Progenitor cell of endocrine pancreas (in vitro differentiated cells): Measurements from ENCODE around the gene TRIM38. TPM values are rescaled to one million over a fixed set of nuclear protein-coding genes. Genes with fewer than 3 reads are reported as not detected.
"Not testable (repeated sequence)": the region's sequence is repeated elsewhere in the genome, so short reads cannot be mapped to it uniquely, and the experiment has no call there.

Experiments used
- DNase-seq: peaks from one replicate; pipeline ENCODE4 v3.0.0; 2021; ENCODE audit warnings: low spot score; ENCODE audit not compliant: unreplicated experiment
- H3K27ac Mint-ChIP-seq: 2 replicates; pipeline ENCODE4 v1.8.0; 2021; ENCODE audit warnings: mild to moderate bottlenecking, moderate library complexity, mixed read lengths
- H3K27me3 Mint-ChIP-seq: 2 replicates; pipeline ENCODE4 v1.8.0; 2021; ENCODE audit warnings: mixed read lengths
- H3K36me3 Mint-ChIP-seq: 2 replicates; pipeline ENCODE4 v1.8.0; 2022; ENCODE audit warnings: mixed read lengths; ENCODE audit not compliant: insufficient read depth
- H3K4me1 Mint-ChIP-seq: 2 replicates; pipeline ENCODE4 v1.8.0; 2021; ENCODE audit warnings: low read depth, mixed read lengths
- H3K4me3 Mint-ChIP-seq: 2 replicates; pipeline ENCODE4 v1.8.0; 2021; ENCODE audit warnings: low read depth, mild to moderate bottlenecking, moderate library complexity, mixed read lengths
- H3K9me3 Mint-ChIP-seq: 2 replicates; pipeline ENCODE4 v1.8.0; 2021; ENCODE audit warnings: low read depth, mixed read lengths
- CTCF ChIP-seq: fragments of 200-600 bp; sonication (generic); IDR thresholded peaks from one replicate; pipeline ENCODE4 v1.5.0; 2021; ENCODE audit warnings: antibody characterized with exemption, mild to moderate bottlenecking; ENCODE audit not compliant: unreplicated experiment
- total RNA-seq: library from RNA; stranded (reverse); gene quantifications from 2 replicates; pipeline ENCODE4 v1.2.1, GENCODE V29; 2021

The TRIM38 gene
- total RNA-seq, 1 donor from 2014 or later = 5.9 TPM

- Mint-ChIP-seq H3K36me3 (no peaks in the 10 kb centered on the region), H3K4me1 (peaks cover 15% of the 10 kb centered on the region), H3K27me3 (peaks cover 7% of the 10 kb centered on the region), H3K27ac (no peak overlapping the region), H3K9me3 (no peaks in the 10 kb centered on the region), H3K4me3 (no peak overlapping the region)
- DNase-seq = no peak
- no peak for TF ChIP-seq CTCF
These were observed 35.4 kb upstream of the TRIM38 start for GRCh38 chr6:25927178-25927577.

- Mint-ChIP-seq H3K36me3 (no peaks in the 10 kb centered on the region), H3K27ac (no peak overlapping the region)
- DNase-seq = no peak
These were observed 34.8 kb upstream of the TRIM38 start for GRCh38 chr6:25927756-25928216.

GRCh38 chr6:25928562-25929324 lies 33.9 kb upstream of the TRIM38 start:
- H3K4me1 Mint-ChIP-seq = peaks cover 15% of the 10 kb centered on the region
- H3K4me3 Mint-ChIP-seq = no peak overlapping the region
- no peak overlapping the region for H3K27ac Mint-ChIP-seq
- peaks cover 9% of the 10 kb centered on the region for H3K27me3 Mint-ChIP-seq
- no peaks in the 10 kb centered on the region for H3K36me3 Mint-ChIP-seq
- TF ChIP-seq CTCF = no peak
- no peak for DNase-seq
- H3K9me3 Mint-ChIP-seq = no peaks in the 10 kb centered on the region

More at GRCh38 chr6:25927756-25928216, 34.8 kb upstream of the TRIM38 start:
- peaks cover 7% of the 10 kb centered on the region for H3K27me3 Mint-ChIP-seq
- no peak for TF ChIP-seq CTCF
- H3K4me1 Mint-ChIP-seq = peaks cover 15% of the 10 kb centered on the region
- H3K9me3 Mint-ChIP-seq = no peaks in the 10 kb centered on the region
- no peak overlapping the region for H3K4me3 Mint-ChIP-seq

- H3K27ac Mint-ChIP-seq, H3K9me3 Mint-ChIP-seq, H3K36me3 Mint-ChIP-seq, H3K27me3 Mint-ChIP-seq, DNase-seq, H3K4me3 Mint-ChIP-seq: not testable (repeated sequence)
- peaks cover 17% of the 10 kb centered on the region for H3K4me1 Mint-ChIP-seq
These were observed 32.8 kb upstream of the TRIM38 start for GRCh38 chr6:25929785-25930184.

GRCh38 chr6:25930532-25931410 lies 31.8 kb upstream of the TRIM38 start, which contains the start of gene SLC17A2:
Gene SLC17A2, minus strand, starts transcription at chr6:25930691. Its CDS starts 4,895 bp downstream, at chr6:25925796.
- Mint-ChIP-seq H3K4me3 (no peak within 1 kb of the TSS), H3K4me1 (peaks cover 19% of the 10 kb centered on the region), H3K27ac (no peak within 1 kb of the TSS)

More at GRCh38 chr6:25930532-25931410, 31.8 kb upstream of the TRIM38 start, which contains the start of gene SLC17A2:
- DNase-seq = no peak
- no peak for TF ChIP-seq CTCF
- H3K36me3 Mint-ChIP-seq = no peaks in the 10 kb centered on the region
- peaks cover 9% of the 10 kb centered on the region for H3K27me3 Mint-ChIP-seq
- H3K9me3 Mint-ChIP-seq = no peaks in the 10 kb centered on the region
